OCI-LY7 (cell line): ENCODE data around the gene AP5S1. TPM values are rescaled to one million over a fixed set of nuclear protein-coding genes. Genes with fewer than 3 reads are reported as not detected.
A peak's percentile ranks its signal among the peaks of the same experiment; 100 is the strongest.
"Not testable (repeated sequence)": the region's sequence is repeated elsewhere in the genome, so short reads cannot be mapped to it uniquely, and the experiment has no call there.

ENCODE experiments used
- BruUV-seq: library from RNA; stranded (reverse); fragments of 400-500 nt; replicated peaks from 2 replicates; lab custom pipeline; 2021; lab: Mats Ljungman, UMichigan
- CTCF ChIA-PET: fragments of 300-600 bp; sonication (Branson Sonifier 250); formaldehyde crosslinking; loops from one replicate; lab custom pipeline; 2022; ENCODE audit warnings: antibody characterized with exemption; ENCODE audit not compliant: unreplicated experiment; lab: Charles Lee
- POLR2A ChIA-PET: fragments of 300-600 bp; sonication (Branson Sonifier 250); formaldehyde crosslinking; loops from one replicate; lab custom pipeline; 2022; ENCODE audit warnings: antibody characterized with exemption; lab: Charles Lee
- DNase-seq: peaks from one replicate; pipeline ENCODE4 v3.0.0-alpha.2; 2015; ENCODE audit warnings: low spot score
- H2AFZ ChIP-seq: fragments of 200-600 bp; sonication (generic), shearing (Covaris generic); 2 replicates; pipeline ENCODE4 v1.6.1; 2014; ENCODE audit warnings: mild to moderate bottlenecking, antibody characterized with exemption, low read length, moderate library complexity
- H3K27ac ChIP-seq: fragments of 200-600 bp; sonication (generic); 2 replicates; pipeline ENCODE4 v1.5.1; 2014; ENCODE audit warnings: mixed run types, low read depth, mild to moderate bottlenecking, moderate library complexity, low read length, inconsistent platforms; ENCODE audit not compliant: poor library complexity, severe bottlenecking
- H3K36me3 ChIP-seq: fragments of 200-600 bp; sonication (generic); 2 replicates; pipeline ENCODE4 v1.6.1; 2014; ENCODE audit warnings: mild to moderate bottlenecking, antibody characterized with exemption, low read length, moderate library complexity, mixed read lengths; ENCODE audit not compliant: insufficient read depth
- H3K4me1 ChIP-seq: fragments of 200-600 bp; sonication (generic); 2 replicates; pipeline ENCODE4 v1.5.1; 2014; ENCODE audit warnings: mild to moderate bottlenecking, low read length; ENCODE audit not compliant: insufficient read depth, poor library complexity, severe bottlenecking
- H3K4me2 ChIP-seq: fragments of 200-600 bp; sonication (generic); 2 replicates; pipeline ENCODE4 v1.6.1; 2014; ENCODE audit warnings: mild to moderate bottlenecking, low read length
- H3K4me3 ChIP-seq: fragments of 200-600 bp; sonication (generic); 2 replicates; pipeline ENCODE4 v1.5.1; 2014; ENCODE audit warnings: mild to moderate bottlenecking, low read depth, low read length; ENCODE audit not compliant: poor library complexity, severe bottlenecking
- H3K79me2 ChIP-seq: fragments of 200-600 bp; sonication (generic); 2 replicates; pipeline ENCODE4 v1.6.1; 2016; ENCODE audit warnings: low read depth, mild to moderate bottlenecking, low read length, moderate library complexity, mixed read lengths; ENCODE audit not compliant: insufficient read depth
- H3K9me2 ChIP-seq: fragments of 200-600 bp; sonication (generic); 2 replicates; pipeline ENCODE4 v1.6.1; 2016; ENCODE audit warnings: mild to moderate bottlenecking, low read length, mixed read lengths; ENCODE audit not compliant: insufficient read depth
- H3K9me3 ChIP-seq: fragments of 200-600 bp; sonication (generic); 2 replicates; pipeline ENCODE4 v1.6.1; 2014; ENCODE audit warnings: mild to moderate bottlenecking, mixed run types, low read length, mixed read lengths
- H4K20me1 ChIP-seq: fragments of 200-600 bp; sonication (generic); 2 replicates; pipeline ENCODE4 v1.6.1; 2014; ENCODE audit warnings: mild to moderate bottlenecking, antibody characterized with exemption, low read length, moderate library complexity, mixed read lengths; ENCODE audit not compliant: insufficient read depth
- EZH2phosphoT487 ChIP-seq: fragments of 200-600 bp; sonication (generic); IDR thresholded peaks from 2 replicates; pipeline ENCODE4 v1.6.1; 2018; ENCODE audit warnings: low read depth, borderline replicate concordance, mild to moderate bottlenecking, mixed run types, antibody characterized with exemption, low read length, moderate library complexity, mixed read lengths
- intact Hi-C: fragments of 100-400 bp; cut with micrococcal nuclease; formaldehyde crosslinking; loops from one replicate; pipeline ENCODE4 v1.10.0; 2022; ENCODE audit not compliant: unreplicated experiment
- total RNA-seq, 2 experiments: library from RNA; depleted of rRNA in 1 of 2; stranded (reverse); fragments of >200 nt in 1 of 2; shearing (Covaris generic) in 1 of 2; gene quantifications; 2 replicates each; pipeline ENCODE4 v1.2.3, GENCODE V29; 2014 to 2022
- TF ChIP-seq, protein P1 (sequence below): fragments of 200-600 bp; sonication (generic); conservative IDR thresholded peaks from 2 replicates; pipeline ENCODE4 v1.5.1; 2014; ENCODE audit warnings: mild to moderate bottlenecking, antibody characterized with exemption, low read length, moderate library complexity, mixed read lengths

Gene AP5S1
- total RNA-seq, 2 experiments from 2014 or later: 9.8 to 12.1 TPM

DNA sequence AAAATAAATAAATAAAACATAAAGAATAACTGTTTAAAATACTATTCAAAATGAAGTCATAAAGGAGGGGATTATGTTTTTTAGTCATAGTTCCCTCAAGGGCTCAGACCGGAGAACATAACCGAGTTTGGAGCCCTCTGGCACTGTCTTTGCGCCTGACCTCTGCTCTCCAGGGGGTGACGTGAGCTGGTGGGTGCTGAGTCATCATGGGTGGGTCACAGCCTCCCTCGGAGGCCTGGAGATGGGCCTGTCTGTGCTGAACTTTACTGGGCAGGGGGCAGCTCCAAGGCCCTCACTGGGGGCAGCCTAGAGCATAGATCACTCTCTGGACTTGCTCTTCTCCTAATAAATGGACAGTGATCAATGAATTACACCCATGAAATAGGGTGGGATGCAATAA lies 23.1 kb downstream of the AP5S1 start:
- intact Hi-C loops: no loop called here
- peaks cover 7% of the 10 kb centered on the region; the same call in 1 of the 2 replicates for H3K79me2 ChIP-seq
- ChIA-PET POLR2A (no interaction called here), CTCF (no interaction called here)
- peaks cover 18% of the 10 kb centered on the region for H3K4me1 ChIP-seq
- no peak overlapping the region for H3K4me3 ChIP-seq
- DNase-seq: no peak
- H3K36me3 ChIP-seq: no peaks in the 10 kb centered on the region
- H3K4me2 ChIP-seq: no peak overlapping the region
- H3K27ac ChIP-seq: no peak overlapping the region
- no peaks in the 10 kb centered on the region for H3K9me2 ChIP-seq
- H3K9me3 ChIP-seq: no peaks in the 10 kb centered on the region
- BruUV-seq: no TSS peak
- TF ChIP-seq, protein P1, sequence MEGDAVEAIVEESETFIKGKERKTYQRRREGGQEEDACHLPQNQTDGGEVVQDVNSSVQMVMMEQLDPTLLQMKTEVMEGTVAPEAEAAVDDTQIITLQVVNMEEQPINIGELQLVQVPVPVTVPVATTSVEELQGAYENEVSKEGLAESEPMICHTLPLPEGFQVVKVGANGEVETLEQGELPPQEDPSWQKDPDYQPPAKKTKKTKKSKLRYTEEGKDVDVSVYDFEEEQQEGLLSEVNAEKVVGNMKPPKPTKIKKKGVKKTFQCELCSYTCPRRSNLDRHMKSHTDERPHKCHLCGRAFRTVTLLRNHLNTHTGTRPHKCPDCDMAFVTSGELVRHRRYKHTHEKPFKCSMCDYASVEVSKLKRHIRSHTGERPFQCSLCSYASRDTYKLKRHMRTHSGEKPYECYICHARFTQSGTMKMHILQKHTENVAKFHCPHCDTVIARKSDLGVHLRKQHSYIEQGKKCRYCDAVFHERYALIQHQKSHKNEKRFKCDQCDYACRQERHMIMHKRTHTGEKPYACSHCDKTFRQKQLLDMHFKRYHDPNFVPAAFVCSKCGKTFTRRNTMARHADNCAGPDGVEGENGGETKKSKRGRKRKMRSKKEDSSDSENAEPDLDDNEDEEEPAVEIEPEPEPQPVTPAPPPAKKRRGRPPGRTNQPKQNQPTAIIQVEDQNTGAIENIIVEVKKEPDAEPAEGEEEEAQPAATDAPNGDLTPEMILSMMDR: no peak
- no peak for TF ChIP-seq EZH2phosphoT487
- no peak overlapping the region for H2AFZ ChIP-seq
- no peaks in the 10 kb centered on the region for H4K20me1 ChIP-seq

DNA sequence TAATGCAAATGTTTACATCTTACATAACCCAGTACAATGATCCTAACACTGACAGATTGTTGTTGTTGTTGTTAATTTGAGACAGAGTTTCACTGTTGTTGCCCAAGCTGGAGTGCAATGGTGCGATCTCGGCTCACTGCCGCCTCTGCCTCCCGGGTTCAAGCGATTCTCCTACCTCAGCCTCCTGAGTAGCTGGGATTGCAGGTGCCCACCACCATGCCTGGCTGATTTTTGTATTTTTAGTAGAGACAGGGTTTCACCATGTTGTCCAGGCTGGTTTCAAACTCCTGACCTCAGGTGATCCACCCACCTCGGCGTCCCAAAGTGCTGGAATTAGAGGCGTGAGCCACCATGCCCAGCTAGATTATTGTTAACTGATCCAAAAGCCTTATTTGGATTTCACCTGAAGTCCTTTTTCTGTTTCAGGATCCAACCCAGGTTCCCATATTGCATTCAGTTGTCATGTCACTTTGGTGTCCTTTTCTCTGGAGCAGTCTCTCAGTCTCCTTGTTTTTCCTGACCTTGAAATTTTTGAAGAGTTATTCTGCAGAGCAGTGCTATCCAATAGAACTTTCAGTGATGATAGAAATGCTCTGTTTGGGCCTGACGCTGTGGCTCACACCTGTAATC lies 23.8 kb downstream of the AP5S1 start:
- DNase-seq, H3K9me2 ChIP-seq, H3K36me3 ChIP-seq, H4K20me1 ChIP-seq, H2AFZ ChIP-seq, BruUV-seq, H3K27ac ChIP-seq, H3K4me2 ChIP-seq, CTCF ChIA-PET, H3K9me3 ChIP-seq, H3K4me3 ChIP-seq, intact Hi-C loops, H3K79me2 ChIP-seq: not testable (repeated sequence)
- H3K4me1 ChIP-seq: peaks cover 20% of the 10 kb centered on the region
- POLR2A ChIA-PET: interaction anchor here (1.1 to 1.6 kb wide), 2 partner anchors 8 to 31 kb away, joined by 3 to 10 read pairs; no protein-coding TSS in a partner anchor

DNA sequence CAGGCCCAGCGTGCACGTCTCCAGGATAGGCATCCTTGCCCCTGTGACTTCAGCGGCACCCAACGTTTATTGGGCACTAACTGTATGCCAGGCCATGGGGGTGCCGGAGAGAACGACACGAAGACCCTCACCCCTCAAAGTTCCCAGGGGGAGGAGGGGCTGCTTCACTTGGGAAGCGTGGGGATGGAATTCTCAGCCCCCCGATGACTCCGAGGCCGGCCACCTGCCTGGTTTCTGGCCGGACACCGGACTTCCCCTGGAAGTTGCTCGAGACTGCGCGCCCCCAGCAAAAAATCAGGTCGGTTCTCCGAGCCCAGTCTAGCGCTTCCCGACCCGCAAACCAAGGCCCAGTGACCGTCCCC lies 26.0 kb downstream of the AP5S1 start:
- TF ChIP-seq, protein P1: no peak
- TF ChIP-seq EZH2phosphoT487: no peak
- peak overlapping the region; percentile 95 for H2AFZ ChIP-seq
- POLR2A ChIA-PET: interaction anchor here (1.6 kb wide), 1 partner anchor 22 kb away, joined by 3 read pairs; no protein-coding TSS in a partner anchor

More for the DNA sequence above, 26.0 kb downstream of the AP5S1 start:
- Histone ChIP-seq H3K4me3 (peak overlapping the region; percentile 96), H3K79me2 (peaks cover 7% of the 10 kb centered on the region; the same call in 1 of the 2 replicates), H3K9me2 (no peaks in the 10 kb centered on the region), H3K27ac (peak overlapping the region; percentile 18), H4K20me1 (no peaks in the 10 kb centered on the region), H3K4me1 (peaks cover 20% of the 10 kb centered on the region), H3K36me3 (no peaks in the 10 kb centered on the region), H3K9me3 (no peaks in the 10 kb centered on the region), H3K4me2 (peak overlapping the region; percentile 96)
- intact Hi-C loops: loop anchor here (1.0 to 2.0 kb wide), 2 partner anchors 26 to 50 kb away; partner anchors contain the start of genes AP5S1 and CDC25B
- no TSS peak for BruUV-seq
- CTCF ChIA-PET: no interaction called here
- no peak for DNase-seq
